Caco-2 (cell line): ENCODE results near the gene SHCBP1L. TPM values are rescaled to one million over a fixed set of nuclear protein-coding genes. Genes with fewer than 3 reads are reported as not detected.

Experiments used
- BruUV-seq: library from RNA; stranded (reverse); fragments of 400-500 nt; replicated peaks from 2 replicates; lab custom pipeline; 2021; lab: Mats Ljungman, UMichigan
- CTCF ChIA-PET: fragments of 300-600 bp; sonication (Branson Sonifier 250); formaldehyde crosslinking; loops from one replicate; lab custom pipeline; 2022; ENCODE audit warnings: antibody characterized with exemption; lab: Charles Lee
- POLR2A ChIA-PET: fragments of 300-600 bp; sonication (Branson Sonifier 250); formaldehyde crosslinking; loops from one replicate; lab custom pipeline; 2022; ENCODE audit warnings: antibody characterized with exemption; lab: Charles Lee
- DNase-seq, 2 experiments: peaks; one replicate each; pipeline versions ENCODE4 v3.0.0 to v3.0.0-alpha.2; 2020 to 2022
- H3K27me3 ChIP-seq: replicated peaks from 2 replicates; pipeline ENCODE4 v1.6.0; 2011; ENCODE audit warnings: low read length; ENCODE audit not compliant: control insufficient read depth, insufficient read depth
- H3K36me3 ChIP-seq: 2 replicates; pipeline ENCODE4 v1.5.1; 2011; ENCODE audit warnings: low read length; ENCODE audit not compliant: control insufficient read depth, insufficient read depth
- H3K4me1 ChIP-seq: fragments of 250-450 bp; sonication (Bioruptor Pico); 2 replicates; pipeline ENCODE4 v1.5.1; 2020; ENCODE audit warnings: mild to moderate bottlenecking
- H3K4me3 ChIP-seq: 2 replicates; pipeline ENCODE4 v1.5.1; 2011; ENCODE audit warnings: low read depth, mild to moderate bottlenecking, control low read depth, low read length
- H3K9me3 ChIP-seq: fragments of 250-450 bp; sonication (Bioruptor Pico); 2 replicates; pipeline ENCODE4 v1.5.1; 2020; ENCODE audit warnings: mild to moderate bottlenecking, moderate library complexity
- H3K27ac Mint-ChIP-seq: one replicate; pipeline ENCODE4 v1.8.0; 2022; ENCODE audit warnings: mixed read lengths; ENCODE audit not compliant: unreplicated experiment
- H3K27me3 Mint-ChIP-seq: one replicate; pipeline ENCODE4 v1.8.0; 2022; ENCODE audit warnings: mixed read lengths; ENCODE audit not compliant: insufficient read depth, unreplicated experiment
- H3K36me3 Mint-ChIP-seq: one replicate; pipeline ENCODE4 v1.8.0; 2022; ENCODE audit warnings: mild to moderate bottlenecking, mixed read lengths; ENCODE audit not compliant: insufficient read depth, unreplicated experiment
- H3K4me1 Mint-ChIP-seq: one replicate; pipeline ENCODE4 v1.8.0; 2022; ENCODE audit warnings: low read depth, mixed read lengths; ENCODE audit not compliant: unreplicated experiment
- H3K4me3 Mint-ChIP-seq: one replicate; pipeline ENCODE4 v1.8.0; 2022; ENCODE audit warnings: mild to moderate bottlenecking, moderate library complexity, mixed read lengths; ENCODE audit not compliant: unreplicated experiment
- H3K9me3 Mint-ChIP-seq: one replicate; pipeline ENCODE4 v1.8.0; 2022; ENCODE audit warnings: mixed read lengths; ENCODE audit not compliant: unreplicated experiment
- intact Hi-C: fragments of 100-400 bp; cut with micrococcal nuclease; formaldehyde crosslinking; loops from one replicate; pipeline ENCODE4 v1.10.0; 2022; ENCODE audit not compliant: unreplicated experiment
- total RNA-seq: library from RNA; stranded (reverse); gene quantifications from 2 replicates; pipeline ENCODE4 v1.2.3, GENCODE V29; 2022
- TF ChIP-seq, protein P1 (sequence below), 2 experiments: fragments of 200-600 bp in 1 of 2; IDR thresholded peaks; 1 replicate in 1 of 2; 2 replicates in 1 of 2; pipeline versions ENCODE4 v1.5.1 to v1.8.0; 2011 to 2022; ENCODE audit warnings: antibody characterized with exemption in 1 of 2, control low read depth in 1 of 2, inconsistent platforms in 1 of 2, low read depth in 1 of 2, low read length in 1 of 2, mild to moderate bottlenecking in 1 of 2, moderate library complexity in 1 of 2; ENCODE audit not compliant: insufficient read depth in 1 of 2, severe bottlenecking in 1 of 2, unreplicated experiment in 1 of 2

SHCBP1L gene
- total RNA-seq, 1 experiment from 2014 or later, result not detected

DNA sequence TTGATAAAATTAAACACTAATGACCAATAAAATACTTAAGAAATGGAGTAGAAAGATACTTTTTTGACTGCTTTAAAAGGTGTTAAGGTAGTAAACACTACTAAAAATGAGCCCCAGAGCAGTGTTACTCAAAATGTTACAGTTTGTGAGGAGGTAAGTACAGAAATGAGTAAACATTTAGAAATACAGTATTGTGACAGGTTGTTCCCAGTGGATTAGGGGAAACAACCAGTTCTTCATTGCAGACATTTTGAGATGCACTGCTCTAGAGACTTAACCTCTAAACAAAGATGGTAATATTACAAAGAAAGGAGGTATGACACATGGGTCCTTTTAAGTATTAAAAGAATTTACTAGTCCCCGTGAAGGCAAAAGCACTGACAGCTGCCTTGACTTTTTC is 101.1 kb downstream of the SHCBP1L start:
- no peaks in the 10 kb centered on the region for H3K36me3 ChIP-seq
- POLR2A ChIA-PET, result no interaction called here
- Mint-ChIP-seq H3K27ac (no peak overlapping the region), H3K27me3 (no peaks in the 10 kb centered on the region), H3K4me3 (no peak overlapping the region), H3K9me3 (no peaks in the 10 kb centered on the region), H3K4me1 (peaks cover 13% of the 10 kb centered on the region), H3K36me3 (peaks cover 96% of the 10 kb centered on the region)
- TF ChIP-seq, protein P1, sequence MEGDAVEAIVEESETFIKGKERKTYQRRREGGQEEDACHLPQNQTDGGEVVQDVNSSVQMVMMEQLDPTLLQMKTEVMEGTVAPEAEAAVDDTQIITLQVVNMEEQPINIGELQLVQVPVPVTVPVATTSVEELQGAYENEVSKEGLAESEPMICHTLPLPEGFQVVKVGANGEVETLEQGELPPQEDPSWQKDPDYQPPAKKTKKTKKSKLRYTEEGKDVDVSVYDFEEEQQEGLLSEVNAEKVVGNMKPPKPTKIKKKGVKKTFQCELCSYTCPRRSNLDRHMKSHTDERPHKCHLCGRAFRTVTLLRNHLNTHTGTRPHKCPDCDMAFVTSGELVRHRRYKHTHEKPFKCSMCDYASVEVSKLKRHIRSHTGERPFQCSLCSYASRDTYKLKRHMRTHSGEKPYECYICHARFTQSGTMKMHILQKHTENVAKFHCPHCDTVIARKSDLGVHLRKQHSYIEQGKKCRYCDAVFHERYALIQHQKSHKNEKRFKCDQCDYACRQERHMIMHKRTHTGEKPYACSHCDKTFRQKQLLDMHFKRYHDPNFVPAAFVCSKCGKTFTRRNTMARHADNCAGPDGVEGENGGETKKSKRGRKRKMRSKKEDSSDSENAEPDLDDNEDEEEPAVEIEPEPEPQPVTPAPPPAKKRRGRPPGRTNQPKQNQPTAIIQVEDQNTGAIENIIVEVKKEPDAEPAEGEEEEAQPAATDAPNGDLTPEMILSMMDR (IDR thresholded peaks at IDR 0.05; ENCODE audit: insufficient read depth in 1 of 2, low read depth in 1 of 2, low read length in 1 of 2, severe bottlenecking in 1 of 2, unreplicated experiment in 1 of 2), result no peak
- CTCF ChIA-PET, result no interaction called here
- H3K4me1 ChIP-seq, result no peaks in the 10 kb centered on the region
- no peak for DNase-seq
- no peak overlapping the region for H3K4me3 ChIP-seq
- intact Hi-C loops, result no loop called here
- no peaks in the 10 kb centered on the region for H3K9me3 ChIP-seq
- BruUV-seq, result no TSS peak
- H3K27me3 ChIP-seq, result no peaks in the 10 kb centered on the region

DNA sequence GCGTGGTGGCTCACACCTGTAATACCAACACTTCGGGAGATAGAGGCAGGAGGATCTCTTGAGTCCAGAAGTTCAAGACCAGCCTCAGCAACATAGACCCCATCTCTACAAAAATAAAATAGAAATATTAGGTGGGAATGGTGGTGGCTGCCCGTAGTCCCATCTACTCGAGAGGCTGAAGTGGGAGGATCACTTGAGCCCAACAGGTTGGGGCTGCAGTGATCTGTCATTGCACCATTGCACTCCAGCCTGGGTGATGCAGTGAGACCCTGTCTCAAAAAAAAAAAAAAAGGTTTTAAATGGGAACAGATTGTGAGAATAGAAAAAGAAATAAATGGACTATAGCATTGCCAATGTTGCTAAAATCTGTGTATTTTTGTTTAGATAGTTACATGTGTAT is 102.6 kb downstream of the SHCBP1L start:
- Histone ChIP-seq H3K36me3 (no peaks in the 10 kb centered on the region; the same call in 1 of the 2 replicates), H3K4me1 (no peaks in the 10 kb centered on the region), H3K9me3 (no peaks in the 10 kb centered on the region), H3K27me3 (no peaks in the 10 kb centered on the region), H3K4me3 (no peak overlapping the region)
- no TSS peak for BruUV-seq
- Mint-ChIP-seq H3K36me3 (peaks cover 96% of the 10 kb centered on the region), H3K9me3 (no peaks in the 10 kb centered on the region), H3K27ac (no peak overlapping the region), H3K4me1 (peaks cover 13% of the 10 kb centered on the region), H3K27me3 (no peaks in the 10 kb centered on the region), H3K4me3 (no peak overlapping the region)
- intact Hi-C loops, result no loop called here
- POLR2A ChIA-PET, result no interaction called here
- CTCF ChIA-PET, result no interaction called here
- TF ChIP-seq, protein P1 (IDR thresholded peaks at IDR 0.05; ENCODE audit: insufficient read depth in 1 of 2, low read depth in 1 of 2, low read length in 1 of 2, severe bottlenecking in 1 of 2, unreplicated experiment in 1 of 2), result no peak
- DNase-seq, result no peak

Other genes starting within 250 kb of the SHCBP1L start
- 3.5 and 4.8 TPM in 2 replicates for gene NPL, start 163.4 kb downstream of the SHCBP1L start, total RNA-seq
- gene DHX9, start 113.8 kb downstream of the SHCBP1L start, total RNA-seq, result 218 and 234 TPM in 2 replicates
- 323 and 350 TPM in 2 replicates for gene LAMC1, start 70.3 kb upstream of the SHCBP1L start, total RNA-seq
- 34.9 and 51.0 TPM in 2 replicates for gene LAMC2, start 233.1 kb upstream of the SHCBP1L start, total RNA-seq